Spinal cord (tissue), 10 donors: ENCODE data around the gene TRMT11. TPM values are rescaled to one million over a fixed set of nuclear protein-coding genes. Genes with fewer than 3 reads are reported as not detected.
A peak's percentile ranks its signal among the peaks of the same experiment; 100 is the strongest.
"Not testable (repeated sequence)": the region's sequence is repeated elsewhere in the genome, so short reads cannot be mapped to it uniquely, and the experiment has no call there.

ENCODE experiments used
- DNase-seq, 6 donors: peaks; one replicate each; pipeline versions ENCODE4 v3.0.0 to v3.0.0-alpha.2; 2013 to 2015; ENCODE audit warnings: low spot score in 6 of 6, low read depth in 4 of 6
- H3K27ac ChIP-seq: one replicate; pipeline ENCODE4 v1.5.1; 2013; ENCODE audit warnings: low read depth, low read length, control low read depth
- H3K27me3 ChIP-seq: one replicate; pipeline ENCODE4 v1.6.1; 2013; ENCODE audit warnings: low read length; ENCODE audit not compliant: control insufficient read depth, insufficient read depth
- H3K36me3 ChIP-seq: one replicate; pipeline ENCODE4 v1.6.1; 2013; ENCODE audit warnings: low read length; ENCODE audit not compliant: control insufficient read depth, insufficient read depth
- H3K4me1 ChIP-seq: one replicate; pipeline ENCODE4 v1.6.1; 2013; ENCODE audit warnings: low read length; ENCODE audit not compliant: control insufficient read depth, insufficient read depth
- H3K4me3 ChIP-seq: one replicate; pipeline ENCODE4 v1.5.1; 2013; ENCODE audit warnings: low read depth, low read length, control low read depth
- H3K9me3 ChIP-seq: one replicate; pipeline ENCODE4 v1.6.1; 2013; ENCODE audit warnings: low read length; ENCODE audit not compliant: control insufficient read depth, insufficient read depth
- WGBS: methylation state at CpG from one replicate; pipeline ENCODE4 v1.1.5; 2013; ENCODE audit warnings: missing lambda C conversion rate; ENCODE audit not compliant: insufficient coverage; 5-methylcytosine and 5-hydroxymethylcytosine counted together
- polyA plus RNA-seq, 2 donors: library from polyadenylated mRNA; unstranded; fragments of 120-200 nt; gene quantifications; one replicate each; pipeline ENCODE4 v1.2.1, GENCODE V29; 2013; ENCODE audit not compliant: insufficient read length in 2 of 2
- total RNA-seq, 2 donors: library from RNA; depleted of rRNA in 1 of 2; stranded (reverse); fragments of 120-200 nt in 1 of 2; fragments of >200 nt in 1 of 2; gene quantifications; one replicate each; pipeline versions ENCODE4 v1.2.3 to v1.2.4, GENCODE V29; 2013 to 2014
- donor health status: healthy.

TRMT11 gene
- total and polyA plus RNA-seq, 4 donors: 20.4 to 33.8 (median 25.8) TPM

GRCh38 chr6:125945378-125946141, 40.8 kb upstream of the TRMT11 start:
- no peak for DNase-seq
- WGBS: 100% methylated on average over 1 of the region's 1 CpG
- H3K27me3 ChIP-seq: no peaks in the 10 kb centered on the region
- H3K27ac ChIP-seq: no peak overlapping the region
- H3K4me3 ChIP-seq: no peak overlapping the region
- H3K36me3 ChIP-seq: no peaks in the 10 kb centered on the region
- H3K9me3 ChIP-seq: no peaks in the 10 kb centered on the region
- no peaks in the 10 kb centered on the region for H3K4me1 ChIP-seq

- DNase-seq: no peak
- WGBS: 86% methylated on average over 1 of the region's 2 CpGs
These were observed 38.7 kb upstream of the TRMT11 start for GRCh38 chr6:125947615-125948014.

GRCh38 chr6:125948455-125948854, 37.9 kb upstream of the TRMT11 start:
- no peak overlapping the region for H3K27ac ChIP-seq

More at GRCh38 chr6:125947615-125948014, 38.7 kb upstream of the TRMT11 start:
- no peak overlapping the region for H3K4me3 ChIP-seq
- H3K4me1 ChIP-seq: no peaks in the 10 kb centered on the region
- no peaks in the 10 kb centered on the region for H3K36me3 ChIP-seq
- no peak overlapping the region for H3K27ac ChIP-seq
- no peaks in the 10 kb centered on the region for H3K27me3 ChIP-seq
- no peaks in the 10 kb centered on the region for H3K9me3 ChIP-seq

GRCh38 chr6:125949069-125949468, 37.3 kb upstream of the TRMT11 start:
- Histone ChIP-seq H3K36me3 (no peaks in the 10 kb centered on the region), H3K4me1 (no peaks in the 10 kb centered on the region), H3K9me3 (no peaks in the 10 kb centered on the region), H3K27ac (no peak overlapping the region), H3K27me3 (no peaks in the 10 kb centered on the region), H3K4me3 (no peak overlapping the region)
- no peak for DNase-seq
- 100% methylated on average over 2 of the region's 2 CpGs for WGBS

More at GRCh38 chr6:125948455-125948854, 37.9 kb upstream of the TRMT11 start:
- H3K4me1 ChIP-seq: no peaks in the 10 kb centered on the region
- WGBS: 94% methylated on average over 1 of the region's 3 CpGs
- no peak overlapping the region for H3K4me3 ChIP-seq
- no peaks in the 10 kb centered on the region for H3K36me3 ChIP-seq
- H3K9me3 ChIP-seq: no peaks in the 10 kb centered on the region
- H3K27me3 ChIP-seq: no peaks in the 10 kb centered on the region
- DNase-seq: no peak

- WGBS: 81% methylated on average over 4 of the region's 6 CpGs
- Histone ChIP-seq H3K27me3 (no peaks in the 10 kb centered on the region), H3K27ac (no peak overlapping the region), H3K9me3 (no peaks in the 10 kb centered on the region), H3K4me3 (no peak overlapping the region), H3K36me3 (no peaks in the 10 kb centered on the region), H3K4me1 (no peaks in the 10 kb centered on the region)
- DNase-seq: no peak
These were observed 36.0 kb upstream of the TRMT11 start for GRCh38 chr6:125950293-125950692.

- not testable (repeated sequence) for H3K4me1 ChIP-seq, H3K36me3 ChIP-seq, H3K27me3 ChIP-seq, DNase-seq, H3K27ac ChIP-seq, H3K4me3 ChIP-seq, H3K9me3 ChIP-seq
- 86% methylated on average over 1 of the region's 6 CpGs for WGBS
These were observed 35.6 kb upstream of the TRMT11 start for GRCh38 chr6:125950716-125951115.

- 86% methylated on average over 1 of the region's 1 CpG for WGBS
- Histone ChIP-seq H3K4me3 (no peak overlapping the region), H3K27me3 (no peaks in the 10 kb centered on the region), H3K4me1 (no peaks in the 10 kb centered on the region), H3K27ac (no peak overlapping the region), H3K36me3 (no peaks in the 10 kb centered on the region), H3K9me3 (no peaks in the 10 kb centered on the region)
- no peak for DNase-seq
These were observed 35.0 kb upstream of the TRMT11 start for GRCh38 chr6:125951323-125951722.

- H3K27me3 ChIP-seq: no peaks in the 10 kb centered on the region
- no peaks in the 10 kb centered on the region for H3K36me3 ChIP-seq
- DNase-seq: no peak
- H3K27ac ChIP-seq: no peak overlapping the region
- no peaks in the 10 kb centered on the region for H3K4me1 ChIP-seq
- H3K9me3 ChIP-seq: no peaks in the 10 kb centered on the region
- H3K4me3 ChIP-seq: no peak overlapping the region
- 84% methylated on average over 5 of the region's 7 CpGs for WGBS
These were observed 33.4 kb upstream of the TRMT11 start for GRCh38 chr6:125952764-125953501.

- Histone ChIP-seq H3K4me3 (no peak overlapping the region), H3K36me3 (no peaks in the 10 kb centered on the region), H3K4me1 (no peaks in the 10 kb centered on the region), H3K27me3 (no peaks in the 10 kb centered on the region), H3K27ac (no peak overlapping the region), H3K9me3 (no peaks in the 10 kb centered on the region)
- peak in 1 of 6 donors; percentile 18 for DNase-seq
- WGBS: 78% methylated on average over 11 of the region's 11 CpGs
These were observed 32.9 kb upstream of the TRMT11 start for GRCh38 chr6:125953502-125953875.
